Activated CD8-positive, alpha-beta memory T cell treated with anti-CD3 and anti-CD28 coated beads for 24 hours (primary cell): ENCODE measurements around the gene DCUN1D2.
"Not testable (repeated sequence)": the region's sequence is repeated elsewhere in the genome, so short reads cannot be mapped to it uniquely, and the experiment has no call there.

Experiments
- DNase-seq: peaks from one replicate; pipeline ENCODE4 v3.0.0-alpha.2; 2020

DCUN1D2 gene

GRCh38 chr13:113442354-113442984 is 48.0 kb downstream of the DCUN1D2 start:
- DNase-seq, result no peak

GRCh38 chr13:113441661-113442060 is 48.9 kb downstream of the DCUN1D2 start:
- no peak for DNase-seq

DNA sequence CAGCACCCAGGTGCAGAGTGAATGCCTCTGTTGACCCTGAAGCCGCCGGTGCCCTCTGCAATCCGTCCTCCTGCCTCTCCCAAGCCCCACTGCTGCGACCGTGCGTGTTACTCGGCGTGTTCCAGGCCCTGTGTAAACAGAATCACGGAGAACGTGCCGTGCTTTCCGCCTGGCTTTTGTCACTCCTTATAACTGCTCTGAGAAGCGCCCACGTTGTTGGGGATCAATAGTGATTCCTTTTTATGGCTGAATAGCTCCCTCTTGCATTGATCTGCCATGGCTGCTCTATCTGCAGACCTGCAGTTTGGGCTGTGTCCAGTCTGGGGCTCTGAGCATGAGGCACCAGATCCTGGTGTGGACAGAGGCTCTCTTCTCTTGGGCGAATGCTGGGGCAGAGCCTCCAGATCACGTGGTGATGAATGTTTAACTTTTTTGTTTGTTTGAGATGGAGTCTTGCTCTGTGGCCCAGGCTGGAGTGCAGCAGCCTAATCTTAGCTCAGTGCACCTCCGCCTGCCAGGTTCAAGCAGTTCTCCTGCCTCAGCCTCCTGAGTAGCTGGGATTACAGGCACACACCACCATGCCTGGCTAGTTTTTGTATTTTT is 53.0 kb downstream of the DCUN1D2 start:
- no peak for DNase-seq

DNA sequence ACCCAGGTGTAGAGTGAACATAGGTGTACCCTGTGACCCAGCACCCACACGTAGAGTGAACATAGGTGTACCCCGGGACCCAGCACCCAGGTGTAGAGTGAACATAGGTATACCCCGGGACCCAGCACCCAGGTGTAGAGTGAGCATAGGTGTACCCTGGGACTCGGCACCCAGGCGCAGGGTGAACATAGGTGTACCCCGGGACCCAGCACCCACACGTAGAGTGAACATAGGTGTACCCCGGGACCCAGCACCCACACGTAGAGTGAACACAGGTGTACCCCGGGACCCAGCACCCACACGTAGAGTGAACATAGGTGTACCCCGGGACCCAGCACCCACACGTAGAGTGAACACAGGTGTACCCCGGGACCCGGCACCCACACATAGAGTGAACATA is 53.6 kb downstream of the DCUN1D2 start:
- DNase-seq, result not testable (repeated sequence)

DNA sequence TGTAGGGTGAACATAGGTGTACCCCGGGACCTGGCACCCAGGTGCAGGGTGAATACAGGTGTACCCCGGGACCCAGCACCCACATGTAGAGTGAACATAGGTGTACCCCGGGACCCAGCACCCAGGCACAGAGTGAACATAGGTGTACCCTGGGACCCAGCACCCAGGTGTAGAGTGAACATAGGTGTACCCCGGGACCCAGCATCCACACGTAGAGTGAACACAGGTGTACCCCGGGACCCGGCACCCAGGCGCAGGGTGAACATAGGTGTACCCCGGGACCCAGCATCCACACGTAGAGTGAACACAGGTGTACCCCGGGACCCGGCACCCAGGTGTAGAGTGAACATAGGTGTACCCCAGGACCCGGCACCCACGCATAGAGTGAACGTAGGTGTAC is 54.6 kb downstream of the DCUN1D2 start:
- not testable (repeated sequence) for DNase-seq

- DNase-seq, result no peak
Measured at GRCh38 chr13:113433391-113433916, 57.1 kb downstream of the DCUN1D2 start.

GRCh38 chr13:113432506-113433270 is 57.8 kb downstream of the DCUN1D2 start:
- DNase-seq, result no peak

DNA sequence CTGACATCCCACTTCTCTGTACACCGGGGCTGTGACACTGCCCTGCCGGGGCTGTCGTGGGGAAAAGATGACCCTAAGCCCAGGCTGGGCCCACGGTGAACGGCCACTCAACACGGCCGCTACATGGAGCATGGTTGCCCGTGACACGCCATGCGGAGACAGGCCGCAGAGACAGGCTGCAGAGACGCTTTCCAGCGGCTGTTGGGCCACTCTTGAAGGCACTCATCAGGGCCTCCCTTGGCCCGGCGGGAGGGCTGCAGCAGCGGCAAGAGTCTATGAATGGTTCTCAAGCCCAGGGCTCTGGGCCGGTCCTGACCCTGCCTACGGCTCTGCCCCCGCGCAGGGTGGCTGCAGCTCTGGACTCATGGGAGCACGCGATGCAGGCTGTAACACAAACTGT is 59.3 kb downstream of the DCUN1D2 start:
- no peak for DNase-seq

- DNase-seq, result no peak
Measured at GRCh38 chr13:113430378-113431110, 60.0 kb downstream of the DCUN1D2 start.

GRCh38 chr13:113429608-113429985 is 60.9 kb downstream of the DCUN1D2 start:
- no peak for DNase-seq

DNA sequence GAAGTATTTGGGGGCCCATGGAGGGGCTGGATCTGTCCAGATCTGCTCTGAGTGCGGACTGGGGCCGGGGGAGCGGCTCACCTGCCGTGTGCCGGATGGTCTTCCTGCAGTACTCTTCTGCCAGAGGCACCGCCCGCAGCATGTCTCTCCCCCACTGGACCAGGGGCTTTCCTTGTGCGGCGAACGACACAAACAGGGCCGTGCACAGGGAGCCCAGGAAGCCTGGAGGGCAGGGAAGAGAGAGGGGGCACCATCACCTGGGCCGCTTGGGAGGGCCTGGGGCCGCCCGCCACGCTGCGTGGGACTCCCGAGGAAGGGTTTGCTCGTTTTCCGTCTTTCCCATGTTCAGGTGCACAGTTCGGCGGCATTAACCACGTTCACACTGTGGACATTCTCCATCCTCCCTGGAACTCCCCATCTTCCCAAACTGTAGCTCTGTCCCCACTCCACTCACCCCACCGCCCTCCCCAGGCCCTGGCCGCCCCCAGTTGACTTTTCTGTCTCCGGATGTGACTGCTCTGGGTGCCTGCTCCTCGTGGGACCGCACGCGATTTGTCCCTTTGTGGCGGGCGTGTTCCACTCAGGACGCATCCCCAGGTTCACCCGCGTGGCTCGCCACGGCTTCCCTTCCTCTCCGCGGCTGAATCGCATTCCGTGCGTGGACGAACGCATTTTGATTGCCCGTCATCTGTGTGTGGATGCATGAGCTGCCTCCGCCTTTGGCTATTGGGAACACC is 61.5 kb downstream of the DCUN1D2 start:
- DNase-seq, result no peak

- DNase-seq, result no peak
Measured at GRCh38 chr13:113428469-113428865, 62.0 kb downstream of the DCUN1D2 start.

GRCh38 chr13:113427562-113428468 is 62.7 kb downstream of the DCUN1D2 start:
- no peak for DNase-seq

GRCh38 chr13:113426591-113426986 is 63.9 kb downstream of the DCUN1D2 start:
- no peak for DNase-seq

DNA sequence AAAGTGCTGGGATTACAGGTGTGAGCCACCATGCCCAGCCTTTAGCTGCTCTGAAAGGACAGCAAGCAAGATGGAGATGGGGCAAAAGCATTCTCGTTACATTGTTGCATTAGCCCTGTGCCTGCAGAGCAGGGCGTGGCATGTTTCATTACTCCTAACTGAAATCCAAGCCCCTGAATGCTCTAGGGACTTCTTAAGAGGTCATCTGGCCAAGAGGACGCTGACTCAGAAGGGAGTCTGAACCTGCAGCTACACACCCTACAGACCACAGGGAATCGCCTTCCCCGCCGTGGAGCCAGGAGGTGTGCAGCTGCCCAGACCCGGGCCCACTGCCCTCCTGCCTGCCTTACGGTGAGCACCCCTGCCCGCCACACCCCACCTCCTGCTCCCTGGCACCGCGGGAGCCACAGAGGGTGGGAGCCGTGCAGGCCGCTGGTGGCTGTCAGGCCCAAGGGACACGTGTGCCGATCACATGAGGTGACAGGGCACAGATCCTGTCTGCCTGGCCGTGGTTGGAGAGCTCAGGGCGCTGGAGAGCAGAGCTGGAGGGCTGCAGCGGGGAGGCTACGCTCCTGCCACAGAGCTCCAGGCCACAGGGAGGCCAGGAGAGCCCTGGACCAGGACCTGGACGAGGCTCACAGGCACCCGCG is 64.4 kb downstream of the DCUN1D2 start:
- DNase-seq, result no peak

GRCh38 chr13:113423520-113424163 is 66.9 kb downstream of the DCUN1D2 start:
- no peak for DNase-seq

- DNase-seq, result no peak
Measured at GRCh38 chr13:113422807-113423519, 67.5 kb downstream of the DCUN1D2 start.

DNA sequence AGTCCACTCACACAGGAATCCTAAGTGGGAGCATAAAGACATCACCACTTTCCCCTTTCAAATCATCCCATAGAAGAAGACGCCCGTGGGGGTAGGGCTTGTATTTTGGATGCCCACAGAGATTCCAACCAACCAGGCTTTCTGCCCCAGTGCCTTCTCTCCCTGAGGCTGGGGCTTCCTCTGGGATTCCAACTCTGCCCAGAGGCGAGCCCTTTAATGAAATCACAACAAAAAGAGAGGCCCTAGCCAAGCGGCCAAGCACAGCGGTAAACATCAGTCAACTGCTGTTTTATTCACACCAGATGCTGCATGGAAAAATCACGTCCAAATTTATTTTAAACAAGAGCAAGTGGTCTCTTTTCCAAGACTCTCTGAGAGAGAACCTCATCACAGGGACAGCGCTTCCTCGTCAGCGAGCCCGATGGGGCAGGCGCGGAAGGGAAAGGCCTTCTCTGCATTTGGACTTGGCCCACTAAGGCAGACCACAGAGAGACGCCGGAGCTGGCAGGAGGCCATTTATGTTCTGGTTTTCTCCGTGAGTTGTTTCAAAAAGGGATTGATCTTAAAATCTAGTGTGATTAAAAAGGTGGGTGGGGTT is 68.7 kb downstream of the DCUN1D2 start:
- no peak for DNase-seq
